GM23338 (cell line): ENCODE results near the gene RBM28.

Experiments
- CREB1 ChIP-seq: fragments of 250-450 bp; sonication (Bioruptor Pico); IDR thresholded peaks from 2 replicates; pipeline ENCODE4 v1.5.0; 2020; ENCODE audit warnings: low read depth, mild to moderate bottlenecking, moderate library complexity
- CTCF ChIP-seq, 2 experiments: fragments of 200-600 bp in 1 of 2; sonication (generic) in 1 of 2; conservative IDR thresholded peaks; 2 replicates each; pipeline versions ENCODE4 v1.5.1 to v1.6.1; 2016 to 2017; ENCODE audit warnings: antibody characterized with exemption in 2 of 2, low read depth in 2 of 2, mild to moderate bottlenecking in 2 of 2, moderate library complexity in 1 of 2
- EZH2 ChIP-seq: fragments of 200-600 bp; sonication (generic); IDR thresholded peaks from one replicate; pipeline ENCODE4 v1.8.0; 2017; ENCODE audit warnings: antibody characterized with exemption, mild to moderate bottlenecking, low read depth; ENCODE audit not compliant: unreplicated experiment
- EZH2phosphoT487 ChIP-seq: fragments of 200-600 bp; sonication (generic); IDR thresholded peaks from one replicate; pipeline ENCODE4 v1.8.1; 2018; ENCODE audit warnings: antibody characterized with exemption; ENCODE audit not compliant: unreplicated experiment
- JUNB ChIP-seq: IDR thresholded peaks from one replicate; pipeline ENCODE4 v1.6.1; 2016; ENCODE audit warnings: antibody characterized with exemption; ENCODE audit not compliant: unreplicated experiment
- POLR2AphosphoS5 ChIP-seq: IDR thresholded peaks from 2 replicates; pipeline ENCODE4 v1.6.1; 2016; ENCODE audit warnings: antibody characterized with exemption, low read depth
- REST ChIP-seq: IDR thresholded peaks from one replicate; pipeline ENCODE4 v1.6.1; 2018; ENCODE audit warnings: antibody characterized with exemption; ENCODE audit not compliant: unreplicated experiment
- ZNF114 ChIP-seq: fragments of 250-450 bp; sonication (Bioruptor Pico); IDR thresholded peaks from 2 replicates; pipeline ENCODE4 v1.5.0; 2020; ENCODE audit warnings: mild to moderate bottlenecking, moderate library complexity

GRCh38 chr7:128266529-128266882 lies 77.2 kb downstream of the RBM28 start:
- no peak for TF ChIP-seq EZH2
- TF ChIP-seq CTCF (conservative IDR thresholded peaks at IDR 0.05; ENCODE audit: low read depth in 2 of 2), result no peak
- TF ChIP-seq EZH2phosphoT487, result no peak
- TF ChIP-seq POLR2AphosphoS5, result no peak
- no peak for TF ChIP-seq CREB1 (CRISPR knock-in tag)
- no peak for TF ChIP-seq ZNF114
- no peak for TF ChIP-seq REST
- no peak for TF ChIP-seq JUNB
